OCI-LY7 (cell line): ENCODE data around the gene JAKMIP2. TPM values are rescaled to one million over a fixed set of nuclear protein-coding genes. Genes with fewer than 3 reads are reported as not detected.

ENCODE experiments used
- BruUV-seq: library from RNA; stranded (reverse); fragments of 400-500 nt; replicated peaks from 2 replicates; lab custom pipeline; 2021; lab: Mats Ljungman, UMichigan
- CTCF ChIA-PET: fragments of 300-600 bp; sonication (Branson Sonifier 250); formaldehyde crosslinking; loops from one replicate; lab custom pipeline; 2022; ENCODE audit warnings: antibody characterized with exemption; ENCODE audit not compliant: unreplicated experiment; lab: Charles Lee
- POLR2A ChIA-PET: fragments of 300-600 bp; sonication (Branson Sonifier 250); formaldehyde crosslinking; loops from one replicate; lab custom pipeline; 2022; ENCODE audit warnings: antibody characterized with exemption; lab: Charles Lee
- DNase-seq: peaks from one replicate; pipeline ENCODE4 v3.0.0-alpha.2; 2015; ENCODE audit warnings: low spot score
- H2AFZ ChIP-seq: fragments of 200-600 bp; sonication (generic), shearing (Covaris generic); 2 replicates; pipeline ENCODE4 v1.6.1; 2014; ENCODE audit warnings: mild to moderate bottlenecking, antibody characterized with exemption, low read length, moderate library complexity
- H3K27ac ChIP-seq: fragments of 200-600 bp; sonication (generic); 2 replicates; pipeline ENCODE4 v1.5.1; 2014; ENCODE audit warnings: mixed run types, low read depth, mild to moderate bottlenecking, moderate library complexity, low read length, inconsistent platforms; ENCODE audit not compliant: poor library complexity, severe bottlenecking
- H3K36me3 ChIP-seq: fragments of 200-600 bp; sonication (generic); 2 replicates; pipeline ENCODE4 v1.6.1; 2014; ENCODE audit warnings: mild to moderate bottlenecking, antibody characterized with exemption, low read length, moderate library complexity, mixed read lengths; ENCODE audit not compliant: insufficient read depth
- H3K4me1 ChIP-seq: fragments of 200-600 bp; sonication (generic); 2 replicates; pipeline ENCODE4 v1.5.1; 2014; ENCODE audit warnings: mild to moderate bottlenecking, low read length; ENCODE audit not compliant: insufficient read depth, poor library complexity, severe bottlenecking
- H3K4me2 ChIP-seq: fragments of 200-600 bp; sonication (generic); 2 replicates; pipeline ENCODE4 v1.6.1; 2014; ENCODE audit warnings: mild to moderate bottlenecking, low read length
- H3K4me3 ChIP-seq: fragments of 200-600 bp; sonication (generic); 2 replicates; pipeline ENCODE4 v1.5.1; 2014; ENCODE audit warnings: mild to moderate bottlenecking, low read depth, low read length; ENCODE audit not compliant: poor library complexity, severe bottlenecking
- H3K79me2 ChIP-seq: fragments of 200-600 bp; sonication (generic); 2 replicates; pipeline ENCODE4 v1.6.1; 2016; ENCODE audit warnings: low read depth, mild to moderate bottlenecking, low read length, moderate library complexity, mixed read lengths; ENCODE audit not compliant: insufficient read depth
- H3K9me2 ChIP-seq: fragments of 200-600 bp; sonication (generic); 2 replicates; pipeline ENCODE4 v1.6.1; 2016; ENCODE audit warnings: mild to moderate bottlenecking, low read length, mixed read lengths; ENCODE audit not compliant: insufficient read depth
- H3K9me3 ChIP-seq: fragments of 200-600 bp; sonication (generic); 2 replicates; pipeline ENCODE4 v1.6.1; 2014; ENCODE audit warnings: mild to moderate bottlenecking, mixed run types, low read length, mixed read lengths
- H4K20me1 ChIP-seq: fragments of 200-600 bp; sonication (generic); 2 replicates; pipeline ENCODE4 v1.6.1; 2014; ENCODE audit warnings: mild to moderate bottlenecking, antibody characterized with exemption, low read length, moderate library complexity, mixed read lengths; ENCODE audit not compliant: insufficient read depth
- CTCF ChIP-seq: fragments of 200-600 bp; sonication (generic); conservative IDR thresholded peaks from 2 replicates; pipeline ENCODE4 v1.5.1; 2014; ENCODE audit warnings: mild to moderate bottlenecking, antibody characterized with exemption, low read length, moderate library complexity, mixed read lengths
- EZH2phosphoT487 ChIP-seq: fragments of 200-600 bp; sonication (generic); IDR thresholded peaks from 2 replicates; pipeline ENCODE4 v1.6.1; 2018; ENCODE audit warnings: low read depth, borderline replicate concordance, mild to moderate bottlenecking, mixed run types, antibody characterized with exemption, low read length, moderate library complexity, mixed read lengths
- intact Hi-C: fragments of 100-400 bp; cut with micrococcal nuclease; formaldehyde crosslinking; loops from one replicate; pipeline ENCODE4 v1.10.0; 2022; ENCODE audit not compliant: unreplicated experiment
- total RNA-seq, 2 experiments: library from RNA; depleted of rRNA in 1 of 2; stranded (reverse); fragments of >200 nt in 1 of 2; shearing (Covaris generic) in 1 of 2; gene quantifications; 2 replicates each; pipeline ENCODE4 v1.2.3, GENCODE V29; 2014 to 2022

JAKMIP2 gene
- total RNA-seq, 2 experiments from 2014 or later = 4.0 to 14.5 TPM

- H3K79me2 ChIP-seq = no peaks in the 10 kb centered on the region
- H4K20me1 ChIP-seq = no peaks in the 10 kb centered on the region
- no peaks in the 10 kb centered on the region for H3K9me2 ChIP-seq
- H3K4me3 ChIP-seq = no peak overlapping the region
- no peak overlapping the region for H3K27ac ChIP-seq
- H2AFZ ChIP-seq = no peak overlapping the region
- intact Hi-C loops = no loop called here
- H3K4me1 ChIP-seq = no peaks in the 10 kb centered on the region
- POLR2A ChIA-PET = interaction anchor here (0.7 kb wide), 2 partner anchors 10 to 13 kb away, joined by 3 read pairs; no protein-coding TSS in a partner anchor
- TF ChIP-seq CTCF = no peak
- no peaks in the 10 kb centered on the region for H3K36me3 ChIP-seq
- no TSS peak for BruUV-seq
- no peak overlapping the region for H3K4me2 ChIP-seq
- DNase-seq = no peak
- CTCF ChIA-PET = no interaction called here
- H3K9me3 ChIP-seq = no peaks in the 10 kb centered on the region
These were observed 121.0 kb downstream of the JAKMIP2 start for GRCh38 chr5:147661541-147661940.

GRCh38 chr5:147659166-147659929 lies 123.2 kb downstream of the JAKMIP2 start:
- no peak overlapping the region for H3K4me2 ChIP-seq
- BruUV-seq = no TSS peak
- intact Hi-C loops = no loop called here

More at GRCh38 chr5:147659166-147659929, 123.2 kb downstream of the JAKMIP2 start:
- H3K27ac ChIP-seq = no peak overlapping the region
- ChIA-PET CTCF (no interaction called here), POLR2A (no interaction called here)
- H3K4me3 ChIP-seq = no peak overlapping the region
- no peaks in the 10 kb centered on the region for H3K79me2 ChIP-seq
- TF ChIP-seq EZH2phosphoT487 (no peak), CTCF (no peak)
- no peaks in the 10 kb centered on the region for H3K4me1 ChIP-seq
- no peaks in the 10 kb centered on the region for H4K20me1 ChIP-seq
- no peaks in the 10 kb centered on the region for H3K9me2 ChIP-seq
- H3K36me3 ChIP-seq = no peaks in the 10 kb centered on the region
- no peak overlapping the region for H2AFZ ChIP-seq
- DNase-seq = no peak
- H3K9me3 ChIP-seq = no peaks in the 10 kb centered on the region
